Natural killer cell (primary cell): Measurements from ENCODE around the gene SETBP1. TPM values are rescaled to one million over a fixed set of nuclear protein-coding genes. Genes with fewer than 3 reads are reported as not detected.

Experiments used
- ATAC-seq, 3 donors: fragments of 150-1000 bp in 2 of 3; fragments of 200-7000 bp in 1 of 3; cut with Tn5 transposase; 1 replicate in 1 of 3; 2 replicates in 2 of 3; pipeline ENCODE4 v1.10.0; 2021; ENCODE audit warnings: mild to moderate bottlenecking in 2 of 3, moderate library complexity in 2 of 3
- DNase-seq, 2 donors: peaks; one replicate each; pipeline versions ENCODE4 v3.0.0 to v3.0.0-alpha.2; 2013 to 2021; ENCODE audit warnings: mixed read lengths in 1 of 2
- H3K27ac ChIP-seq: one replicate; pipeline ENCODE4 v1.5.1; 2013; ENCODE audit warnings: mild to moderate bottlenecking, low read length
- H3K27me3 ChIP-seq: one replicate; pipeline ENCODE4 v1.6.1; 2013; ENCODE audit warnings: low read length; ENCODE audit not compliant: control insufficient read depth, insufficient read depth
- H3K36me3 ChIP-seq: one replicate; pipeline ENCODE4 v1.6.1; 2013; ENCODE audit warnings: low read length; ENCODE audit not compliant: control insufficient read depth, insufficient read depth
- H3K4me1 ChIP-seq: one replicate; pipeline ENCODE4 v1.6.1; 2013; ENCODE audit warnings: low read length; ENCODE audit not compliant: control insufficient read depth, insufficient read depth
- H3K4me3 ChIP-seq: one replicate; pipeline ENCODE4 v1.5.1; 2013; ENCODE audit warnings: low read length
- H3K9me3 ChIP-seq: one replicate; pipeline ENCODE4 v1.6.1; 2013; ENCODE audit warnings: low read length; ENCODE audit not compliant: control insufficient read depth, insufficient read depth
- H3K27ac Mint-ChIP-seq, 2 donors: one replicate each; pipeline ENCODE4 v1.8.0; 2022; ENCODE audit warnings: mild to moderate bottlenecking in 2 of 2, mixed read lengths in 2 of 2, moderate library complexity in 1 of 2
- H3K27me3 Mint-ChIP-seq, 2 donors: one replicate each; pipeline ENCODE4 v1.8.0; 2022; ENCODE audit warnings: low read depth in 2 of 2, mixed read lengths in 2 of 2
- H3K36me3 Mint-ChIP-seq: one replicate; pipeline ENCODE4 v1.8.0; 2022; ENCODE audit warnings: mixed read lengths
- H3K4me1 Mint-ChIP-seq, 2 donors: one replicate each; pipeline ENCODE4 v1.8.0; 2022; ENCODE audit warnings: mixed read lengths in 2 of 2
- H3K4me3 Mint-ChIP-seq: one replicate; pipeline ENCODE4 v1.8.0; 2022; ENCODE audit warnings: mild to moderate bottlenecking, moderate library complexity, mixed read lengths
- H3K9me3 Mint-ChIP-seq, 2 donors: one replicate each; pipeline ENCODE4 v1.8.0; 2022; ENCODE audit warnings: mixed read lengths in 2 of 2
- WGBS: methylation state at CpG from one replicate; pipeline ENCODE4 v1.1.7; 2013; ENCODE audit warnings: missing lambda C conversion rate; ENCODE audit not compliant: insufficient coverage; 5-methylcytosine and 5-hydroxymethylcytosine counted together
- intact Hi-C: fragments of 100-400 bp; cut with micrococcal nuclease; formaldehyde crosslinking; loops from one replicate; pipeline ENCODE4 v1.14.2; 2022
- total RNA-seq, 4 donors: library from RNA; stranded (reverse); fragments of 120-200 nt in 1 of 4; gene quantifications; one replicate each; pipeline versions ENCODE4 v1.2.3 to v1.2.4, GENCODE V29; 2013 to 2022
- TF ChIP-seq, protein P1 (sequence below): fragments of 200-600 bp; IDR thresholded peaks from one replicate; pipeline ENCODE4 v1.8.0; 2022; ENCODE audit warnings: antibody characterized with exemption

Gene SETBP1
- total RNA-seq, 3 donors from 2014 or later (not counting 1 experiment from before 2014, with no cell fraction given): 36.0 to 46.6 (median 41.2) TPM

DNA sequence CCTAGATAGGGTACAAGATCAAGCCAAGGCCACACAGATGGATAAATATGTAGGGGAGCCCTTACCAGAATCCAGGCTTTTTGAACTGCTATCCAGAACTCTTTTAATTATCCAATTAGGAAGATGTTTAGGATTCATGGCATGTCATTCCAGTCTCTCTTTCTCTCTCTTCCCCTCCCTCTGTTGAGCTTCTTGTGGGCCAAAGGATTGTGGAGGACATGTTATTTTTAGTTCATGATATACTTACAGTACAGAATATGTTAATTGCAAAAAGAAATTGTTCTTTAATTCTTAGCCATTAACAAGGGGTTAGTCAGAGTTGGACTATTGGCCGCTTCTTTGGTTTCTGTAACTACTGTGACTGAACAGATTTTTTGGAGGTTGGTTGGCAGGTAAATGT, 113.0 kb downstream of the SETBP1 start:
- TF ChIP-seq, protein P1, sequence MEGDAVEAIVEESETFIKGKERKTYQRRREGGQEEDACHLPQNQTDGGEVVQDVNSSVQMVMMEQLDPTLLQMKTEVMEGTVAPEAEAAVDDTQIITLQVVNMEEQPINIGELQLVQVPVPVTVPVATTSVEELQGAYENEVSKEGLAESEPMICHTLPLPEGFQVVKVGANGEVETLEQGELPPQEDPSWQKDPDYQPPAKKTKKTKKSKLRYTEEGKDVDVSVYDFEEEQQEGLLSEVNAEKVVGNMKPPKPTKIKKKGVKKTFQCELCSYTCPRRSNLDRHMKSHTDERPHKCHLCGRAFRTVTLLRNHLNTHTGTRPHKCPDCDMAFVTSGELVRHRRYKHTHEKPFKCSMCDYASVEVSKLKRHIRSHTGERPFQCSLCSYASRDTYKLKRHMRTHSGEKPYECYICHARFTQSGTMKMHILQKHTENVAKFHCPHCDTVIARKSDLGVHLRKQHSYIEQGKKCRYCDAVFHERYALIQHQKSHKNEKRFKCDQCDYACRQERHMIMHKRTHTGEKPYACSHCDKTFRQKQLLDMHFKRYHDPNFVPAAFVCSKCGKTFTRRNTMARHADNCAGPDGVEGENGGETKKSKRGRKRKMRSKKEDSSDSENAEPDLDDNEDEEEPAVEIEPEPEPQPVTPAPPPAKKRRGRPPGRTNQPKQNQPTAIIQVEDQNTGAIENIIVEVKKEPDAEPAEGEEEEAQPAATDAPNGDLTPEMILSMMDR: no peak
- no peak for DNase-seq
- WGBS: 100% methylated on average over 1 of the region's 1 CpG
- no peak for ATAC-seq
- Histone ChIP-seq H3K4me3 (no peak overlapping the region), H3K4me1 (no peaks in the 10 kb centered on the region), H3K27ac (no peak overlapping the region), H3K9me3 (no peaks in the 10 kb centered on the region), H3K27me3 (no peaks in the 10 kb centered on the region), H3K36me3 (no peaks in the 10 kb centered on the region)
- Mint-ChIP-seq H3K9me3 (no peaks in the 10 kb centered on the region), H3K4me1 (peaks cover 4 to 14% of the 10 kb centered on the region in 2 donors), H3K4me3 (no peak overlapping the region), H3K27me3 (no peaks in the 10 kb centered on the region), H3K27ac (no peak overlapping the region), H3K36me3 (no peaks in the 10 kb centered on the region)
- intact Hi-C loops: no loop called here

DNA sequence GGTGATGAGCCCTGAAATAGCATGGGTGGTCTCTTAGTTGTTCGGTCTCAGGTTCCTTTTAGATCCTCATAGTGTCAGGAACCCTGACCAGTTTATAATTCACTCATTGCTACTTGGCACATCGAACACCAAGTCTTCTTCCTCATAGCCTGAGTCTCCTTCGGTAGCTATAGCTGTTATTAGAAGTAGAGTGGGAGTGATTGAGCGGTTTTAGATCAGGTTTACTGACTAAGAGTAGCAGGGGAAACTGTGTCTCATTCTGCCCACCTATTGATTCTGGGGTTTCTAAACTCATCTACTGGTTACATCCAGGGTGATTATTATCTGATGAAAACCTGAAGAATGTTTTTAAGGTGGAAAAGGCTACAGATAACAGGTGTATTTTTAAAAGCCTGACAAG, 114.6 kb downstream of the SETBP1 start:
- no peaks in the 10 kb centered on the region for H3K9me3 ChIP-seq
- Mint-ChIP-seq H3K9me3 (peaks cover 0 to under 1% of the 10 kb centered on the region in 2 donors), H3K36me3 (no peaks in the 10 kb centered on the region), H3K27me3 (no peaks in the 10 kb centered on the region), H3K27ac (no peak overlapping the region), H3K4me3 (no peak overlapping the region), H3K4me1 (peaks cover 18 to 30% of the 10 kb centered on the region in 2 donors)
- 89% methylated on average over 3 of the region's 4 CpGs for WGBS
- no peaks in the 10 kb centered on the region for H3K36me3 ChIP-seq
- DNase-seq: no peak
- no peak overlapping the region for H3K27ac ChIP-seq
- TF ChIP-seq, protein P1: no peak
- H3K27me3 ChIP-seq: no peaks in the 10 kb centered on the region
- ATAC-seq: no peak
- H3K4me3 ChIP-seq: no peak overlapping the region
- peaks cover 11% of the 10 kb centered on the region for H3K4me1 ChIP-seq
- intact Hi-C loops: no loop called here

DNA sequence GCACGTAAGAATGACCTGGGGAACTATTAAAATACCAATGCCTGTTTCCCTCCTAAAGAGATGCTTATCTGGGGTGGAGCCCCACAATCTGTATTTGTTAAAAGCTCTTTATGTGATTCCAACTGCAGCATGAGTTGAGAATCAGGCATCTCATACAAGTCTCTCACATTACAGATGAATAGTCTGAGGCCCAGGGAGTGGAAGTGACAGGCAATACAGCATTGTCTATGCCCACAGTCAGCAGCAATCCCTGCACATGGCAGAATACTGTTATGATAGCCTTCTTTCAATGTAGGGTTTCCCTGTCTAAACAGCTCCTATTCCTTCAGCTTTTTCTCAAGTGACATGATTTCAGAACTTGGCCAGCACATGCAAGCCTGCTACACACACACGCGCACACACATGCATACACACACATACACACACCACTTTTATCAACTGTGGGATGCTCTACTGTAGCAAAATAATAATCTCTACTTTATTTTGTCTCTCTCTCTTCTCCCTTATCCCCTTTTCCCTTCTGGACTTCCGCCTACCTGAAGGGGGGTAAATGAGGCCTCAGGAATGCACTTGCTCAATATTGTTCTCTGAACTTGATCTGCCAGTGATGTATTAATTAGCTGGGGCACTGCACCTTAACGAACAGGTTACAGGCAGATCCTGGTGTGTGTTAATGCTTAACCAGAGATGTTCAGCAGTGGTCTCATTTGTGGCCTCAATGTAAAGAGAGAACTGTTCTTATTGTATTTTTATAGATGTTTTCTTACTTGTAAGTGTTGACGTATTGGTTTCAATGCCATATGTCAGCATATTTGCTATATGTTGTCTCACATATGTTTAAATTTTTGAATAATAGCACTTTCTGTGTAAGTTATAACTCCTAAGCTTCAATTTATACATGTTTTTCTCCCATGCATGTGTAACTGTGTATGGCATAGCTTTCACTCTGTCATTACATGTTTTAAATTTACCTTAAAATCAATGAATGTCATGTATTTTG, 116.0 kb downstream of the SETBP1 start:
- ATAC-seq: no peak

More for the DNA sequence above, 116.0 kb downstream of the SETBP1 start:
- Histone ChIP-seq H3K4me3 (no peak overlapping the region), H3K27ac (no peak overlapping the region), H3K36me3 (no peaks in the 10 kb centered on the region), H3K27me3 (no peaks in the 10 kb centered on the region), H3K4me1 (peaks cover 15% of the 10 kb centered on the region), H3K9me3 (no peaks in the 10 kb centered on the region)
- 97% methylated on average over 5 of the region's 6 CpGs for WGBS
- Mint-ChIP-seq H3K27ac (no peak overlapping the region), H3K4me1 (peaks cover 24 to 34% of the 10 kb centered on the region in 2 donors), H3K9me3 (peaks cover 0 to 4% of the 10 kb centered on the region in 2 donors), H3K27me3 (no peaks in the 10 kb centered on the region), H3K4me3 (no peak overlapping the region), H3K36me3 (no peaks in the 10 kb centered on the region)
- DNase-seq: no peak
- TF ChIP-seq, protein P1: no peak
- intact Hi-C loops: no loop called here
